Dermis blood vessel endothelial cell (primary cell): ENCODE data around the gene ZNF652. TPM values are rescaled to one million over a fixed set of nuclear protein-coding genes. Genes with fewer than 3 reads are reported as not detected.
"Not testable (repeated sequence)": the region's sequence is repeated elsewhere in the genome, so short reads cannot be mapped to it uniquely, and the experiment has no call there.

Experiments
- DNase-seq: peaks from one replicate; pipeline ENCODE4 v3.0.0; 2010
- total RNA-seq: library from RNA; depleted of rRNA; stranded (reverse); fragments of >200 nt; gene quantifications from 2 replicates; pipeline ENCODE4 v1.2.3, GENCODE V29; 2014

Gene ZNF652
- total RNA-seq, 1 donor from 2014 or later = 11.4 TPM

DNA sequence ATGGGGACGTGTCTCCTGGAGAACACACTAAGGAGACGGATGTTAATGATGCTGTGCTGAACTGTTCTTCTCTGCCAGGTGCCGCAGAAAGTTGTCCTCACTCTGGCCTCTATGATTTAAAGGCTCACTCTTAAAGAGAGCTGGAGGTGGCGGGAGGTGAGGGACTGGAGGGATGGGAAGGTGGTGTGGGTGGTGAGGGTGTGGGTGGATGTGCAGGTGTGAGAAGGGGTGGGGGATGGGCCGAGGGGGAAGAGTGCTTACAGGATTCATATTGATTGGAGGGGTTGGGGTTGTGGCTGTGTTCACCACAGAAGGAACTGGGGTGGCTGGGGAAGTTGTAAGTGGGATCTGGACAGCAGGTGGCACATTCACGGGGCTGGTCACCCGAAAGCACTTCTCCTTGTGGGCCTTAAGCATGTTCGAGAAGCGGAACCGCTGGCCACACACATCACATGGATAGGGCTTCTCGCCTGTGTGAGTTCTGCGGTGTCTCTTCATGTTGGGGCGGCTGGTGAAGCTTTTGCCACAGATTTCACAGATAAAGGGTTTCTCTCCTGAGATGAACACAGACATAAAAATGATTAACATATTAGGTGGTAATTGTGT is 63.6 kb downstream of the ZNF652 start:
- no peak for DNase-seq

DNA sequence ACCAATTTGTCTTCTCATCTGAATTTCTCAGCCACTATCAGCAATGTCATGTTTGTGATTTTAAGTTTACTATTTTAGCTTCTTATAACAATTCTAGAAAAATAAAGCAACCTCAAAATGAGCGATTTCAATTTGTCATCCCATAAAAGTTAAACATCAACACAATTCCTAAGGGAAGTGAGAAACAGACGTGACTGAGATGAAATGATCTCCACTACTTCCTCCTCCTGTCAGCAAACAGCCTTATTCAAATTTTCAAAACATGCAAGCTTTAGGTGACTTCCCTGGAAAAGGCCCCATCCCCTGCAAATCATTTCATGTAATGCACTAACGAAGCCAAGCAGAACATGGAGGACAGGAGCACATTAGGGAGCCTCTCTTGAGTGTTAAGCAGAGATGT is 64.9 kb downstream of the ZNF652 start:
- no peak for DNase-seq

DNA sequence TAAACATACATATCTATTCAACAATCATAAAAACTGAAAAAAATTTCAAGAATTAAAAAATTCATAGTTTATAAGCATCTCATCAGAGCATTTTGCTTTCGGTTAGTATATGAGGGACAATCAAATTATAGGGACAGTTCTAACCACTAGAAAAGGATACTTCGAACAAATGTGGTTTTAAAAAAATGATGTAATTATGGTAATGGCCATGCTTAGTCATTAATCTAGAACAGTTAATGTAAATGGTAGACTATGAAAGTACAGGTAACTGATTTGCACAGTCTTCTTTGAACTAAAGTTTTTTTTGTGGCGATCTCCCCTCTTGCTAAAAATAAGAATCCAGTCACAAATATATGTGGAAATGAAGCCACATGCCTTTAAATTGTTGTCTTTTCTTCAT is 67.9 kb downstream of the ZNF652 start:
- DNase-seq = no peak

DNA sequence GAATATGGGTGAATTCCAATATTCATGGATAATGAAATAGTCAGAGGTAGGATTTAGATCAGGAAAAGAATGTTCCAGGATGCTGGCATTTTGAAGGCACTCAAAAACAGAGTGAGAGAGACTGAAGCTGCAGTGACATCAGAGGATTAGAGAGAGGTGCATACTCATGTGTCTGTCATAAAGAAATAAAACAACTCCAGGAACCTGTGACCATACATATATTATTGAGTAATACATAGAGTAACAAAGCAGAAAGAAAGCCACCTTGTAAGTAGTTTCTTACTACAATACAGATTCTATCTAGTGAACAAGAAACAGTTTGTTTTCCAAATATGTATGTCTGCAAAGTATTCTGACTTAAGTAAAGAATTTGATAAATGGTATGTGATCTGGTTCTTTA is 69.1 kb downstream of the ZNF652 start:
- no peak for DNase-seq

DNA sequence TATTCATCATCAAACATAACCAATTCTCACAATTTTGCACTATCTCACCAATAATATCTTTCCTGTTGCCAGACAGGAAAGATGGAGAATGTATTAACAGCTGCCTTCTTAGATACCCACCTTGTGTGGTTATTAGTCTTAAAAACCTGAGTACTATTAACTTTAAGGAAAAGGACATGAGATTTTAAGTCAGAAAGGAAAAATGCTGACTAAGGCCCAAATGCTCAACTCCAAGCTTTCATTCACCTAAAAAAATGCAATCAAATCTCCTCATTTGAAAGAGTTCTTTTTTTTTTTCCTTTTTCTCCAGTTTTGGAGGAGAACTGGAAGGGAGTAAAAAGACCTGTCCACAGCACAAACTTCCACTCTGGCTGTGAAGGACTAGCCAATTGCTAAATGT is 70.1 kb downstream of the ZNF652 start:
- DNase-seq = no peak

DNA sequence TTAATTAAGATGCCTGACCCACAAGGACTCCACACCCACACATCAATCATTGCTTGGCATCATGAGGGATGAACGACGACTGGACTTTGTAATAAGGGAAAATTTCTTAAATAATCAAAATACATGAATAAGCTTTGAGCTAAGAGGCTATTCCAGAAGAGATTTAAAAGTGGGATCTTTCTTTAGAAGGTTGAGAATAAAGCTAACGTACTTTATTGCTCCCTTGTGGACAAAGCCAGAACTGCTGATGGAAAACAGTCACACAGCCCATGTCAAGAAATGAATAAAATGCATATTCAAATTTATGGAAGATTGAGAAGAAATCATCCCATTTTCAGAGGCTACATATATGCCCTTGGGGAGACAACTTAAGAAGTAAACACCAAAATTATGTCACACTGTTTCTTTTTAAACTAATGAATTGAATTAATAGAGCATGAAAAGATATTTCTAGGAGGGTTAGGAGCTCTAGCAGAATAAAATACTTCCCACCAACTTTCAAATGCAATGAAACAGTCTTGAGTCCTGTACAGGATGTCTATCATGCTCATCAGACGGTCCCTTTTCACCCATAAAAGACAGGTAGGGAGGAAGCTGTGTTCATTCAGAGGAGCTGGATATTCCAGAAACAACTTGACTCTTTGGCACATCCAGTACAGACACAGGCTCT is 71.2 kb downstream of the ZNF652 start:
- DNase-seq = peak; percentile 70

DNA sequence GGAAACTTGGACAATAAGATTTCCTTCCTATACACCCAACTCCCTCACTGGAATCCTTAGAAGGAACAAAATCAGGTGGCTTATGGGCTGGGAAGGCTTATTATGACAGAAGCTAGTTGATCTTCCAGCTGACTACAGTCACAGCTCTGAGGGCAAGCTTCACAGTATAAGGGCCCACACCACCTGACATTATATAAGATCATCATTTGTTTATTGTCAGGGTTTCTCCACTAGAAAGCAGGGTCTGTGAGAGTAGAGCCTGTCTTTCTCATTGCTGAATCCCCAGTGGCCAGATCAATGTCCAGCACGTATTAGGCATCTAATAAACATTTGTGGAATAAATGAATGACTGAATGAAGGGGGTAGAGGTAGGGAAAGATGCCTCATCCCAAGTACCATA is 73.7 kb downstream of the ZNF652 start:
- no peak for DNase-seq

DNA sequence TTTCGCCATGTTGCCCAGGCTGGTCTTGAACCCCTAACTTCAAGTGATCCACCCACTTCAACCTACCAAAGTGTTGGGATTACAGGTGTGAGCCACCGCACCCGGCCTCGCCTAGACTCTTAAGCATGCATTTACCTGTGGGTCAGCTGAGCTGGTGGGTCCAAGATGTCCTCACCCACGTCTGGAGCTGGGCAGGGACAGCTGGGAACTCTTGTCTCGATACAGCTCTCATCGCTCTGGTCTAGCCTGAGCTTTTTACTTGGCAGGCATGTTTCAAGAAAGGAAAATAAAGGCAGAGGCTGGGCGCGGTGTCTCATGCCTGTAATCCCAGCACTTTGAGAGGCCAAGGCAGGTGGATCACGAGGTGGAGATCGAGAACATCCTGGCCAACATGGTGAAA is 74.6 kb downstream of the ZNF652 start:
- DNase-seq = no peak

DNA sequence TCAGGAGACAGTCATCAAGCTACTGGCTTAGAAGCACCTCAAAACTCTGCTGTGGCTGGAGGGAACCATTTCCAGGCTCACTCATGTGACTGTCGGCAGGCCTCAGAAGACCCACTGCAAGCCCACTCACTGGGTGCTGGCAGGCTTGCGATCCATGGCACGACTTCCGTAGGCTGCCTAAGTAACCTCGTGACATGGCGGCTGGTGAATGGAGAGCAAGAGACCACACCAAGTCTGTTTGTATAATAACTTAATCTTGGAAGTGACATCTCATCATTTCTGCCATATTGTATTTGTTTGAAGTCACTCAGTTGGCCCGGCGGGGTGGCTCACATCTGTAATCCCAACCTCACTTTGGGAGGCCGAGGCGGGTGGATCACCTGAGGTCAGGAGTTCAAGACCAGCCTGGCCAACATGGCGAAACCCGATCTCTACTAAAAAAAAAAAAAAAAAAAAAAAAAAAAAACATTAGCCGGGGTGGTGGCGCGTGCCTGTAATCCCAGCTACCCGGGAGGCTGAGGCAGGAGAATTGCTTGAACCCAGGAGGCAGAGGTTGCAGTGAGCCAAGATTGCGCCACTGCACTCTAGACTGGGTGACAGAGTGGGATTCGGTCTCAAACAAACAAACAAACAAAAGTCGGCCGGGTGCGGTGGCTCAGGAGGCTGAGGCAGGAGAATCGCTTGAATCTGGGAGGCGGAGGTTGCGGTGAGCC is 75.6 kb downstream of the ZNF652 start:
- not testable (repeated sequence) for DNase-seq

DNA sequence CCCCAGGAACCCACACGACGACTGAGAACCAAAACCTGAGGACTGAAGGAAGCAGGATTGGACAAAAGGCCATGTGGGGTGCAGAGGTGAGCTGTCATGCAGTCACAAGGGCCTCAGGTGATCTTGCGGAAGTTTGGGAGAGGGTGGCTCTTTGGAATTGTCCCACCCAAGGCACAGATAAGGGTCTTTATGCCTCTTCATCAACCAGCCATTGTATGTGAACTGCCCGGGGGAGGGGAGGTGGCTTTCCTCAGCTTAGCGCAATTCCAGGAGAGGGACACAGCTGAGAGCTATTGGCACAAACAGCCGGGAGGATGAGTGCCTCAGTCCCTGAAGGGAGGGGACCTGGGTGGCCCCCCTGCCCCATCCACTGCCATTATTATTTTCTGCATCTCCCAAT is 76.3 kb downstream of the ZNF652 start:
- DNase-seq = no peak

DNA sequence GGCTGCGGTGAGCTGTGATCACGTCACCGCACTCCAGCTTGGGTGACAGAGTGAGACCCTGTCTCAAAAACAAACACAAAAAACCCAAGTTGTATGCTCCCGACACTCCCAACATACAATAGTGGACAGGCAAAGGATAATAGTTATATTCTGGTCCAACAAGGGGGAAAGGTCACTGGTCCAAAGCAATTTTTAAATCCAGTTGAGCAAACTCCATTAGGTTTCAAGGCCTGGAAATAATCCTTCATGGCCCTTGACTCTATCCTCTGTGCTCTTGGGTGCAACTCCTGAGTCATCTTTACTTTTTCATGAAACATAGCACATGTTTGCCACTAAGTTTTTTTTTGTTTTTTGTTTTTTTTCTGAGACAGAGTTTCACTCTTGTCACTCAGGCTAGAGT is 81.1 kb downstream of the ZNF652 start:
- no peak for DNase-seq

DNA sequence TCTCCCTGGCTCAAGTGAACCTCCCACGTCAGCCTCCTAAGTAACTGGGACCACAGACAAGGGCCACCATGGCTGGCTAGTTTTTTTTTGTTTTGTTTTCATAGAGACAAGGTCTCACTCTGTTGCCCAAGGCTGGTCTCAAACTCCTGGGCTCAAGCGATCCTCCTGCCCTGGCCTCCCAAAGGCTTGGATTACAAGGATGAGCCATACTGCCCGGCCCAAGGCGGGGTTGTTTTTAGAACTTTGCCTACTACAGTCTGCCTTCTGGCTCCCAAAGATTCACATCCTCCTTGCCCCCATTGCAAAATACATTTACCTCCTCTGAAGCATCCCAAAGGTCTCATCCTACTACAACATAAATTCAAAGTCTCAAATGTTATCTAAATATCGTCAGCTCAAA is 82.0 kb downstream of the ZNF652 start:
- no peak for DNase-seq

DNA sequence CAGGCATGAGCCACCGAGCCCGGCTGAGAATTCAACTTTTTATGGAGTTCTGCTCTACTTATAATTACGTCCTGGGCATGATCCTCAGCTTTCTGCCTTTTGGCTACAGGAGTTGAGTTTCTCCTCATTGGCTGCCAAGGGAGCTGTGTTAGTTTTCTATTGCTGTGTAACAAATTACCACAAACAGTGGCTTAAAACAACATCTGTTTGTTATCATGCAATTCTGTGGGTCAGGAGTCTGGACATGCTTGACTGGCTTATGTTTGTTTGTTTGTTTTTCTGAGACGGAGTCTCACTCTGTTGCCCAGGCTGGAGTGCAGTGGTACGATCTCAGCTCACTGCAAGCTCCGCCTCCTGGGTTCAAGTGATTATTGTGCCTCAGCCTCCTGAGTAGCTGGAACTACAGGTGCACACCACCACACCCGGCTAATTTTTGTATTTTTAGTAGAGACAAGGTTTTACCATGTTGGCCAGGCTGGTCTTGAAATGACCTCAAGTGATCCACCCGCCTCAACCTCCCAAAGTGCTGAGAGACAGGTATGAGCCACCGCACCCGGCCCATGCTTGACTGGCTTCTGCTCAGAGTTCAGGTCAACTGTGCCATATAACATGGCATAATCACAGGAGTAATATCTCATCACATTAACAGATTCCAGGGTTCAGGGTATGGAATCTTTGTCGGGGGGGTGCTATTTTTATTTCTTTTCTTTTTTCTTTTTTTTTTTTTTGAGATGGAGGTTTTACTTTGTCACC is 82.6 kb downstream of the ZNF652 start:
- not testable (repeated sequence) for DNase-seq

DNA sequence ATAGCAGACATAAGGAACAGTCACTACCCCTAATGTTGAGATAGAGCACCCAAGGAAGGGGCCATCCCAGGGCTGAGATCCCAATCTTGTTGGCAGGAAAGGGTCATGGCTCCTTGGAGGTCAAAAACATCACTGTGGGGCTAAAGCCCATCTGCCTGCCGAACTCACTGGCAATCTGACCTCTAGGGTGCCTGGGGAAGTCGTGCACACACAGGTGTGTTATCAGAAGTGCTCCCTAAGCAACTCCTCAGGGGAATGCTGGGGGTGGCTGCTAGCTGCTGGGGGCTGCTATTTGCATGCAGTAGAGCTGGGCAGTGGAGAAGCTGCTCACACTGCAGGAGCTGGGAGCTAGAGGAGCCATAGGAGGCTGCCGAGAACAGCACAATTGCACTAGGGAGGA is 84.0 kb downstream of the ZNF652 start:
- no peak for DNase-seq

DNA sequence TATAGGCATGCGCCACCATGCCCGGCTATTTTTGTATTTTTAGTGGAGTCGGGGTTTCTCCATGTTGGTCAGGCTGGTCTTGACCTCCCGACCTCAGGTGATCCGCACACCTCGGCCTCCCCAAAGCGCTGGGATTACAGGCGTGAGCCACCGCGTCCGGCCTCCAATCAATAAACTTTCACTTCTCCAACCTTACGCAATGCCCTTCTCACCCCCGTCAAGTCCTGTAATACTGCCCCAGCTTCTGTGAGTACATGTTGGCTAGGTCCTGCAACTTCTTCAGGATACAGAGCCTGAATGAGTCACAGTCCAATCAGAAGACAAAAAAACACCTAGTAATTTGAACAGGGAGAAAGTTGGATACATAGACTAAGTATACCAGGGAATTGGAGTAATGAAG is 84.4 kb downstream of the ZNF652 start:
- no peak for DNase-seq

DNA sequence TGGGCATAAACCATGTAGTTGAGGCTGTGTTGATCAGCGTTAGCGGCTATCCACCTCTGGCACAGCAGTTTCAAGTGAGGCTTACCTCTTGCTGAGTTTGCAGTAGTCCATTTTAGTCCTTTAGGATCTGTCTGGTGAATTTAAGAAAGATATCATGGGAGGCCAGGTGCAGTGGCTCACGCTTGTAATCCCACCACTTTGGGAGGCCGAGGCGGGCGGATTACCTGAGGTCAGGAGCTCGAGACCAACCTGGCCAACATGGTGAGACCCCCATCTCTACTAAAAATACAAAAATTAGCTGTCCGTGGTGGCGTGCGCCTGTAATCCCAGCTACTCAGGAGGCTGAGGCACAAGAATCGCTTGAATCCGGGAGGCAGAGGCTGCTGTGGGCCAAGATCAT is 86.1 kb downstream of the ZNF652 start:
- DNase-seq = not testable (repeated sequence)

DNA sequence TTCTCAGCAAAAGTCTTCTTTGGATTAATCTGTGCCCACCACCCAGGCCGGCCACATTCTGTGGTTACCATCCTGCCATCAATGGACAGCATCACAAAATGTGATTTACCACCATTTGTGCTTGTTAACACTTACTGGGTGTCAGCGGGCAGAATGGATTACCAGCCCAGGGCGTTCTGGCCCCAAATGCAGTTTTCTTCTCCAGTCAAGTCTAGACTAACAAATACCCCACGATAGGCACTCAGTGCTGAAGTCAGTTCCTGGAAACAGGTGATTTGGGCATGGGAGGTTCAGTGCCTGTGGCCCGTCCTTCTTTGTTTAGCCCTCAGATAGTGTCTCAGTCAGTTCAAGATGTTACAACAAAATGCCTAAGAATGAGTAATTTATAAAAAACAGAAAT is 92.7 kb downstream of the ZNF652 start:
- no peak for DNase-seq

DNA sequence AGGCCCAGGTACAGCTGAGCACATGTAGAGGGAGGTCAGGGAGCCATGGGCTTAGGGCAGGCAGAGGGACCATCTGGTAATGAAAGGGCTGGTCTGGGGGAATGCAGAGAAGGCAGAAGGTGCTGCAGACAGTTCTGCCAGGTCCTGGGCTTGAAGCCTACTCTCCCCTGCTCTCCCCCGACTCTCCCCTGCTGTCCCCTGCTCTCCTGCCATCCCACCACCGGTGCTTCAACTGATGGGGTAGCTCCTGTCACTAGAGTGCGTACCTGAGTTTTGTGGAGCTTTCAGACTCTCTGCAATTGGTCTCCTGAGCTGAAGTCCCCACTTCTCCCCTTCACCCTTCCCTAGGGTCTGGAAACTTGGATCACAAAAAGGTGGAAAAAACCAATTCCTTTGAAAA is 94.1 kb downstream of the ZNF652 start:
- DNase-seq = no peak

DNA sequence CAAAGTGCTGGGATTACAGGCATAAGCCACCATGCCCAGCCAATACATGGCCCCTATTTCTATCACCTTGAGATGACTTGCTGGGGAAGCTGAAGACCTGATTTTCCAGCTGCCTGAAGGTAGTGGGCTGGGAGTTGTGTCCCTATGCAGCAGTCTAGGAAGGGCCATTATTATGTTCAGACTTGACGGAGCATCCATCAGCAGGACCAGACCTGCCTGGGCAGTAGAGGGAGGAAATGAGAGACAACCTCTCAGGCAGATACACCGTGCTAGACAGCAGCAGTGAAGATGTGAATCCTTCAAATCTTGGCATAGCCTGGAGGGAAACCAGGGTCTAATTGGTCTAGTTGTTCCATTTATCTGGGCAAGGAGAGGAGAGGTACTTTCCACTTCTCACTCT is 95.8 kb downstream of the ZNF652 start:
- no peak for DNase-seq

DNA sequence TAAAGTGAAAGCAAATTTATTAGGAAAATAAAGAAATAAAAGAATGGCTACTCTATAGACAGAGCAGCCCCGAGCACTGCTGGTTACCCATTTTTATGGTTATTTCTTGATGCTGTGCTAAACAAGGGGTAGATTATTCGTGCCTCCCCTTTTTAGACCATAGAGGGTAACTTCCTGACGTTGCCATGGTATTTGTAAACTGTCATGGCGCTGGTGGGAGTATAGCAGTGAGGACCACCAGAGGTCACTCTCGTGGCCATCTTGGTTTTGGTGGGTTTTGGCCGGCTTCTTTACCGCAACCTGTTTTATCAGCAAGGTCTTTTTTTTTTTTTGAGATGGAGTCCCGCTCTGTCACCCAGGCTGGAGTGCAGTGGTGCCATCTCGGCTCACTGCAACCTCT is 100.5 kb downstream of the ZNF652 start:
- DNase-seq = not testable (repeated sequence)

DNA sequence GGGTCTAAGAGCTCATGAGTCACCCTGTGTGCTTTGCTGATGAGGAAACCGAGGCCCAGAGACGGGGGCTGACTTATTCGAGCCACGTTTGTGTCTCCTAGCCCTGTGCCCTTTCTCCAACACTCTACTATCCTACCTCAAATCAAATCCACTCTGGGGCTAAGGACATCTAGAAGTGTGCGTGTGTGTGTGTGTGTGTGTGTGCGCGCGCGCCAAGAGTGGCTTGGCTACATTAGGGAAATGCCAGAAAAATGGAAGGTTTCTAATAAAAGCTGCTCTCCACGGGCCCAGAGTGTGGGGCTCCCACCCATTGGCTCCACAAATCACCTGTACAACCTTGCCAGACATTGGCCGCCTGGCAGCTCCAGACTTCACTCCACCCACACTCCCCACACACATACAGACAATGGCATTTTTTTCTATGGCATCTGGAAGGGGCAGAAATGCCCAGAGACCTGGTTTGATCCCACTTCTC is 101.2 kb downstream of the ZNF652 start:
- no peak for DNase-seq

DNA sequence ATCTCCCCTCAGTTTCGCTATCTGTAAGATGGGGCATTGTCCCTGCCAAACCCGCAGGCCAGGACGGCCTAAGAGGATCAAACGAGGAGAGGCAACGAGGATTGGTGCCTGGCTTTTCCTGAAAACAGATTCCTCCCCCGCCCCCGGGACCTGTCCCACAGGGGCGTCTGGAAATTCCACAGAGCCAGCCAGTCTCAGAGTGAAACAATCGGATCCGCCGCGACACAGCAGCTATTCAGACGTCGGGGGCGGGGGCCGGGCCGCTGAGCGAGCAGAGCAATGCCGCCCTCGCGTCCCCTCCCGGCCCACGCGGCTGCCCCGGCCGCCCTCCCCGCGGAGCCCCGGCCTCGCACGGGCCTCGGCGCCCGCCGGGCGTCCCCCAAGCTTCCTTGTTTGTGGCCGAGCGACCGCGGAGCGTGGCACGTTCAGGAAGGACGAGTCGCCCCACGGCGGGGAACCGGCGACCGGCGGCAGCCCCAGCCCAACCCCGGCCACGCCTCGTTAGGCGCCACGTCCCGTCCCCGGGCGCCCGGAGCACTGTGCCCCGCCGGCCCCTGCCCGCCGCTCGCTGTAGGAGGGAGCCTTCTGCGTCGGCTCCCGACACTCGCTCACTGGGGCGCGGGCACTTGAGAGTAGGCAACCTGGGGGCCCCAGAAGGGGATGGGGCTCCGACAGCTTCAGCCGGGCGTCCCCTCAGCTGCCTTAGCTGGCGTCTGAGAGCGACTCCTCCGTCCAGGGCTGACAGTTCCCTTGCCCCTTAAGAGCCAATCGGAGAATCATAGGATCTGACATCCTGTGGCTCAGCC is 101.8 kb downstream of the ZNF652 start:
- DNase-seq = peak; percentile 91

DNA sequence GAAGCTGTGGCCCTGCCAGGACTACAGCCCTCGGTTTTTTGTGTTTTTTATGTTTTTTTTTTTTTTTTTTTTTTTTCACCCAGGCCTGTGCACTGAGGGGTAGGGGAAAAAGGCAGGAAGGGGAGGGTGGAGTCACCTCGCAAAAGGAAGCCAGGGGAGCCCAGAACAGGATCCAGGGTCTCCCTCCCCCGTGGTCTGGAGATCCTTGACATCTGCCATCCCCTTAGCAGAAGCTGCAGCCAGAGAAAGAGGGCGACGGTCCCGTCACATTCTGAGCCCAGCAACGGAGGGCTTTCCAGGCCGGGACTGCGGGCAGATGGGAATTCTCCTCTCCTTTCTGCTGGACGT is 102.4 kb downstream of the ZNF652 start:
- no peak for DNase-seq
